HCT116 (cell line): Measurements from ENCODE around the gene PJA1. TPM values are rescaled to one million over a fixed set of nuclear protein-coding genes. Genes with fewer than 3 reads are reported as not detected.

ENCODE experiments used
- ATAC-seq: fragments of 200-7000 bp; cut with Tn5 transposase; 2 replicates; pipeline ENCODE4 v1.9.1; 2020; ENCODE audit warnings: mild to moderate bottlenecking, moderate library complexity
- BruUV-seq: library from RNA; stranded (reverse); fragments of 400-500 nt; replicated peaks from 2 replicates; lab custom pipeline; 2021; lab: Mats Ljungman, UMichigan
- CTCF ChIA-PET: fragments of 300-600 bp; sonication (Branson Sonifier 250); formaldehyde crosslinking; loops from one replicate; lab custom pipeline; 2021; ENCODE audit warnings: antibody characterized with exemption; lab: Charles Lee
- POLR2A ChIA-PET: fragments of 300-600, 350-600 bp; sonication (Branson Sonifier 250); formaldehyde crosslinking; loops from one replicate; lab custom pipeline; 2021; ENCODE audit warnings: antibody characterized with exemption; lab: Charles Lee
- RAD21 ChIA-PET, 2 experiments: fragments of 300-600 bp; sonication (Branson Sonifier 250); formaldehyde crosslinking; loops; one replicate each; lab custom pipeline; 2023; ENCODE audit warnings: low total read pairs in 2 of 2; ENCODE audit not compliant: uncharacterized antibody in 2 of 2, unreplicated experiment in 2 of 2, low non-redundant PET in 1 of 2; lab: Charles Lee
- DNase-seq: peaks from one replicate; pipeline ENCODE4 v3.0.0-alpha.2; 2010; ENCODE audit warnings: low read depth, low spot score
- H2AFZ ChIP-seq: fragments of 200-600 bp; shearing (Covaris generic), sonication (generic); 2 replicates; pipeline ENCODE4 v1.6.1; 2017; ENCODE audit warnings: low read depth, mixed run types, mixed read lengths, antibody characterized with exemption, low read length; ENCODE audit not compliant: poor library complexity, severe bottlenecking
- H3K27ac ChIP-seq: 2 replicates; pipeline ENCODE4 v1.5.1; 2012; ENCODE audit warnings: low read depth, low read length
- H3K27me3 ChIP-seq: fragments of 200-600 bp; sonication (generic); 2 replicates; pipeline ENCODE4 v1.6.1; 2016; ENCODE audit warnings: mixed run types, low read length, mixed read lengths; ENCODE audit not compliant: insufficient read depth
- H3K36me3 ChIP-seq, 2 experiments: fragments of 200-500 bp in 1 of 2; fragments of 200-600 bp in 1 of 2; sonication (Bioruptor generic) in 1 of 2; sonication (generic) in 1 of 2; 2 replicates each; pipeline versions ENCODE4 v1.5.1 to v1.6.1; 2014 to 2016; ENCODE audit warnings: low read length in 2 of 2, inconsistent platforms in 1 of 2, mixed read lengths in 1 of 2, mixed run types in 1 of 2; ENCODE audit not compliant: insufficient read depth in 2 of 2, control insufficient read depth in 1 of 2
- H3K4me1 ChIP-seq, 2 experiments: fragments of 200-600 bp in 1 of 2; sonication (generic) in 1 of 2; 2 replicates each; pipeline versions ENCODE4 v1.5.1 to v1.6.1; 2012 to 2017; ENCODE audit warnings: low read length in 2 of 2, inconsistent platforms in 1 of 2, mild to moderate bottlenecking in 1 of 2, mixed read lengths in 1 of 2, mixed run types in 1 of 2, moderate library complexity in 1 of 2; ENCODE audit not compliant: insufficient read depth in 2 of 2, control insufficient read depth in 1 of 2
- H3K4me2 ChIP-seq: fragments of 200-600 bp; sonication (generic); 2 replicates; pipeline ENCODE4 v1.6.1; 2017; ENCODE audit warnings: mixed run types, low read length, mixed read lengths
- H3K4me3 ChIP-seq, 2 experiments: fragments of 200-600 bp in 1 of 2; sonication (generic) in 1 of 2; replicated peaks in 1 of 2; 2 replicates each; pipeline ENCODE4 v1.5.1; 2011 to 2016; ENCODE audit warnings: low read length in 2 of 2, control low read depth in 1 of 2, low read depth in 1 of 2, mild to moderate bottlenecking in 1 of 2, mixed read lengths in 1 of 2, mixed run types in 1 of 2
- H3K79me2 ChIP-seq: fragments of 200-600 bp; sonication (generic); 2 replicates; pipeline ENCODE4 v1.6.1; 2017; ENCODE audit warnings: mild to moderate bottlenecking, mixed run types, low read length, moderate library complexity, mixed read lengths; ENCODE audit not compliant: insufficient read depth
- H3K9ac ChIP-seq: fragments of 200-600 bp; sonication (generic); 2 replicates; pipeline ENCODE4 v1.6.1; 2016; ENCODE audit warnings: low read length, mixed read lengths
- H3K9me2 ChIP-seq: fragments of 200-600 bp; sonication (generic), shearing (Covaris generic); 2 replicates; pipeline ENCODE4 v1.6.1; 2017; ENCODE audit warnings: mixed run types, mild to moderate bottlenecking, moderate library complexity; ENCODE audit not compliant: insufficient read depth
- H3K9me3 ChIP-seq, 2 experiments: fragments of 200-500 bp in 1 of 2; fragments of 200-600 bp in 1 of 2; sonication (Bioruptor generic) in 1 of 2; sonication (generic) in 1 of 2; 2 replicates each; pipeline ENCODE4 v1.6.1; 2014 to 2017; ENCODE audit warnings: low read length in 2 of 2, mixed read lengths in 2 of 2, inconsistent platforms in 1 of 2, low read depth in 1 of 2, mild to moderate bottlenecking in 1 of 2, mixed run types in 1 of 2, moderate library complexity in 1 of 2; ENCODE audit not compliant: control insufficient read depth in 1 of 2, insufficient read depth in 1 of 2
- H4K20me1 ChIP-seq: fragments of 200-600 bp; sonication (generic), shearing (Covaris generic); 2 replicates; pipeline ENCODE4 v1.6.1; 2017; ENCODE audit warnings: mixed run types, mild to moderate bottlenecking, moderate library complexity; ENCODE audit not compliant: insufficient read depth
- ATF3 ChIP-seq: IDR thresholded peaks from 2 replicates; pipeline ENCODE4 v1.6.1; 2012
- CEBPB ChIP-seq: IDR thresholded peaks from 2 replicates; pipeline ENCODE4 v1.6.1; 2012; ENCODE audit warnings: low read depth
- EGR1 ChIP-seq: IDR thresholded peaks from 2 replicates; pipeline ENCODE4 v1.6.1; 2012; ENCODE audit warnings: low read depth
- ELF1 ChIP-seq: IDR thresholded peaks from 2 replicates; pipeline ENCODE4 v1.6.1; 2012; ENCODE audit warnings: low read depth, borderline replicate concordance
- EZH2 ChIP-seq: fragments of 200-600 bp; sonication (generic); IDR thresholded peaks from 2 replicates; pipeline ENCODE4 v1.6.1; 2017; ENCODE audit warnings: antibody characterized with exemption, mixed run types
- EZH2phosphoT487 ChIP-seq: fragments of 200-600 bp; IDR thresholded peaks from 2 replicates; pipeline ENCODE4 v1.6.1; 2018; ENCODE audit warnings: antibody characterized with exemption, borderline replicate concordance
- FOSL1 ChIP-seq: IDR thresholded peaks from 2 replicates; pipeline ENCODE4 v1.6.1; 2012; ENCODE audit warnings: low read depth
- JUND ChIP-seq: IDR thresholded peaks from 2 replicates; pipeline ENCODE4 v1.6.1; 2012
- POLR2AphosphoS5 ChIP-seq: IDR thresholded peaks from 2 replicates; pipeline ENCODE4 v1.6.1; 2011; ENCODE audit warnings: mild to moderate bottlenecking, low read depth, low read length, moderate library complexity
- RAD21 ChIP-seq: IDR thresholded peaks from 2 replicates; pipeline ENCODE4 v1.6.1; 2012; ENCODE audit warnings: low read depth, mild to moderate bottlenecking
- SIN3A ChIP-seq: IDR thresholded peaks from 2 replicates; pipeline ENCODE4 v1.6.1; 2012; ENCODE audit warnings: low read depth
- SP1 ChIP-seq: IDR thresholded peaks from 2 replicates; pipeline ENCODE4 v1.6.1; 2012; ENCODE audit warnings: low read depth
- SRF ChIP-seq: IDR thresholded peaks from 2 replicates; pipeline ENCODE4 v1.6.1; 2012; ENCODE audit warnings: low read depth
- TCF7L2 ChIP-seq: IDR thresholded peaks from 2 replicates; pipeline ENCODE4 v1.7.0; 2011; ENCODE audit warnings: borderline replicate concordance, inconsistent platforms; ENCODE audit not compliant: insufficient read depth, insufficient read length; ENCODE audit errors: extremely low read depth
- YY1 ChIP-seq: IDR thresholded peaks from 2 replicates; pipeline ENCODE4 v1.6.1; 2011; ENCODE audit warnings: low read length, low read depth, moderate library complexity, mild to moderate bottlenecking; ENCODE audit not compliant: insufficient replicate concordance; ENCODE audit errors: extremely low read depth
- ZFX ChIP-seq: fragments of 450-650 bp; IDR thresholded peaks from 2 replicates; pipeline ENCODE4 v1.6.1; 2017
- ZNF274 ChIP-seq: fragments of 200-500 bp; sonication (Bioruptor generic); IDR thresholded peaks from 2 replicates; pipeline ENCODE4 v1.6.1; 2014; ENCODE audit warnings: mild to moderate bottlenecking, low read depth, low read length, inconsistent platforms
- intact Hi-C: fragments of 100-400 bp; cut with micrococcal nuclease; formaldehyde crosslinking; loops from 2 replicates; pipeline ENCODE4 v1.10.0; 2022
- total RNA-seq: library from RNA; stranded (reverse); gene quantifications from one replicate; pipeline ENCODE4 v1.2.1, GENCODE V29; 2021; ENCODE audit not compliant: unreplicated experiment
- TF ChIP-seq, protein P1 (sequence below): IDR thresholded peaks from 2 replicates; pipeline ENCODE4 v1.6.1; 2011; ENCODE audit warnings: mild to moderate bottlenecking, low read length, moderate library complexity; ENCODE audit not compliant: insufficient replicate concordance; ENCODE audit errors: extremely low read depth
- TF ChIP-seq, protein P2 (sequence below): IDR thresholded peaks from 2 replicates; pipeline ENCODE4 v1.6.1; 2012; ENCODE audit warnings: low read depth
- TF ChIP-seq, protein P3 (sequence below): IDR thresholded peaks from 2 replicates; pipeline ENCODE4 v1.6.1; 2012

Gene PJA1
- total RNA-seq, 1 experiment from 2014 or later, result 15.7 TPM

DNA sequence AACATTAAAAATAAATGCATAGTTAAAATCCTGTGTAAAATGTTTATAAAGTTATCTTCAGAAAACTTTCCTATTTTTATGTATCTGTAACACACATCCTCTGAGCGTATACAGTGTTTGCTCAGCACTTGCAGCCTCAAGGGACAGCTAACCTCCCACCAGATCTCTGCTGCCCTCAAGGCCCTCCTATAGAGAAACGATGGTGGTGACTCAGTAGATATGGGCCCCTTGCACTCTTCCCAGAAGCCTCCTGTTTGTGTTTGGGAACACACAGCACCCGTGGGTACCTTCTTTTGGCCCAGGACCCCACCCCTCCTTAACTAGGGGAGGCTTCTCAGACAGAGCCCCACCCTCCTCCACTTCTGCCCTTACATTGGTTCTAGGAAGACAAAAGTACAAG is 26.7 kb downstream of the PJA1 start:
- ATAC-seq (no peak), DNase-seq (no peak)
- BruUV-seq, result no TSS peak
- POLR2A ChIA-PET, result interaction anchor here (1.6 kb wide), 1 partner anchor 310 kb away, joined by 3 read pairs; the partner anchor contains the start of gene EFNB1
- Histone ChIP-seq H3K4me3 (no peak overlapping the region), H3K4me1 (0 out of 4 replicates have a peak, but pooled peaks cover 0 to 3% of the 10 kb centered on the region in 2 experiments), H4K20me1 (no peaks in the 10 kb centered on the region), H3K36me3 (no peaks in the 10 kb centered on the region), H3K9me3 (no peaks in the 10 kb centered on the region), H3K4me2 (no peak overlapping the region), H2AFZ (no peak overlapping the region), H3K79me2 (no peaks in the 10 kb centered on the region), H3K27me3 (no peaks in the 10 kb centered on the region), H3K9me2 (no peaks in the 10 kb centered on the region), H3K9ac (no peak overlapping the region), H3K27ac (no peak overlapping the region)
- RAD21 ChIA-PET, result no interaction called here
- TF ChIP-seq EZH2phosphoT487, result no peak
- TF ChIP-seq CEBPB, result no peak
- TF ChIP-seq YY1, result no peak
- no peak for TF ChIP-seq ZNF274
- TF ChIP-seq, protein P1, sequence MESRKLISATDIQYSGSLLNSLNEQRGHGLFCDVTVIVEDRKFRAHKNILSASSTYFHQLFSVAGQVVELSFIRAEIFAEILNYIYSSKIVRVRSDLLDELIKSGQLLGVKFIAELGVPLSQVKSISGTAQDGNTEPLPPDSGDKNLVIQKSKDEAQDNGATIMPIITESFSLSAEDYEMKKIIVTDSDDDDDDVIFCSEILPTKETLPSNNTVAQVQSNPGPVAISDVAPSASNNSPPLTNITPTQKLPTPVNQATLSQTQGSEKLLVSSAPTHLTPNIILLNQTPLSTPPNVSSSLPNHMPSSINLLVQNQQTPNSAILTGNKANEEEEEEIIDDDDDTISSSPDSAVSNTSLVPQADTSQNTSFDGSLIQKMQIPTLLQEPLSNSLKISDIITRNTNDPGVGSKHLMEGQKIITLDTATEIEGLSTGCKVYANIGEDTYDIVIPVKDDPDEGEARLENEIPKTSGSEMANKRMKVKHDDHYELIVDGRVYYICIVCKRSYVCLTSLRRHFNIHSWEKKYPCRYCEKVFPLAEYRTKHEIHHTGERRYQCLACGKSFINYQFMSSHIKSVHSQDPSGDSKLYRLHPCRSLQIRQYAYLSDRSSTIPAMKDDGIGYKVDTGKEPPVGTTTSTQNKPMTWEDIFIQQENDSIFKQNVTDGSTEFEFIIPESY, result no peak
- TF ChIP-seq SRF, result no peak
- TF ChIP-seq JUND, result no peak
- TF ChIP-seq FOSL1, result no peak
- TF ChIP-seq EZH2, result no peak
- TF ChIP-seq RAD21, result no peak
- no peak for TF ChIP-seq SP1
- TF ChIP-seq SIN3A, result no peak
- no peak for TF ChIP-seq ATF3
- TF ChIP-seq TCF7L2, result no peak
- no peak for TF ChIP-seq ELF1
- TF ChIP-seq, protein P2, sequence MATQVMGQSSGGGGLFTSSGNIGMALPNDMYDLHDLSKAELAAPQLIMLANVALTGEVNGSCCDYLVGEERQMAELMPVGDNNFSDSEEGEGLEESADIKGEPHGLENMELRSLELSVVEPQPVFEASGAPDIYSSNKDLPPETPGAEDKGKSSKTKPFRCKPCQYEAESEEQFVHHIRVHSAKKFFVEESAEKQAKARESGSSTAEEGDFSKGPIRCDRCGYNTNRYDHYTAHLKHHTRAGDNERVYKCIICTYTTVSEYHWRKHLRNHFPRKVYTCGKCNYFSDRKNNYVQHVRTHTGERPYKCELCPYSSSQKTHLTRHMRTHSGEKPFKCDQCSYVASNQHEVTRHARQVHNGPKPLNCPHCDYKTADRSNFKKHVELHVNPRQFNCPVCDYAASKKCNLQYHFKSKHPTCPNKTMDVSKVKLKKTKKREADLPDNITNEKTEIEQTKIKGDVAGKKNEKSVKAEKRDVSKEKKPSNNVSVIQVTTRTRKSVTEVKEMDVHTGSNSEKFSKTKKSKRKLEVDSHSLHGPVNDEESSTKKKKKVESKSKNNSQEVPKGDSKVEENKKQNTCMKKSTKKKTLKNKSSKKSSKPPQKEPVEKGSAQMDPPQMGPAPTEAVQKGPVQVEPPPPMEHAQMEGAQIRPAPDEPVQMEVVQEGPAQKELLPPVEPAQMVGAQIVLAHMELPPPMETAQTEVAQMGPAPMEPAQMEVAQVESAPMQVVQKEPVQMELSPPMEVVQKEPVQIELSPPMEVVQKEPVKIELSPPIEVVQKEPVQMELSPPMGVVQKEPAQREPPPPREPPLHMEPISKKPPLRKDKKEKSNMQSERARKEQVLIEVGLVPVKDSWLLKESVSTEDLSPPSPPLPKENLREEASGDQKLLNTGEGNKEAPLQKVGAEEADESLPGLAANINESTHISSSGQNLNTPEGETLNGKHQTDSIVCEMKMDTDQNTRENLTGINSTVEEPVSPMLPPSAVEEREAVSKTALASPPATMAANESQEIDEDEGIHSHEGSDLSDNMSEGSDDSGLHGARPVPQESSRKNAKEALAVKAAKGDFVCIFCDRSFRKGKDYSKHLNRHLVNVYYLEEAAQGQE, result no peak
- TF ChIP-seq, protein P3, sequence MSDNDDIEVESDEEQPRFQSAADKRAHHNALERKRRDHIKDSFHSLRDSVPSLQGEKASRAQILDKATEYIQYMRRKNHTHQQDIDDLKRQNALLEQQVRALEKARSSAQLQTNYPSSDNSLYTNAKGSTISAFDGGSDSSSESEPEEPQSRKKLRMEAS, result no peak
- no peak for TF ChIP-seq POLR2AphosphoS5
- no peak for TF ChIP-seq EGR1
- no peak for TF ChIP-seq ZFX
- intact Hi-C loops, result no loop called here
- CTCF ChIA-PET, result no interaction called here
